Right forelimb (tissue), 1 donor: ENCODE measurements around the gene EOLA2.
"Not testable (repeated sequence)": the region's sequence is repeated elsewhere in the genome, so short reads cannot be mapped to it uniquely, and the experiment has no call there.

Experiments used
- DNase-seq: peaks from one replicate; pipeline ENCODE4 v3.0.0-alpha.2; 2018

EOLA2 gene

DNA sequence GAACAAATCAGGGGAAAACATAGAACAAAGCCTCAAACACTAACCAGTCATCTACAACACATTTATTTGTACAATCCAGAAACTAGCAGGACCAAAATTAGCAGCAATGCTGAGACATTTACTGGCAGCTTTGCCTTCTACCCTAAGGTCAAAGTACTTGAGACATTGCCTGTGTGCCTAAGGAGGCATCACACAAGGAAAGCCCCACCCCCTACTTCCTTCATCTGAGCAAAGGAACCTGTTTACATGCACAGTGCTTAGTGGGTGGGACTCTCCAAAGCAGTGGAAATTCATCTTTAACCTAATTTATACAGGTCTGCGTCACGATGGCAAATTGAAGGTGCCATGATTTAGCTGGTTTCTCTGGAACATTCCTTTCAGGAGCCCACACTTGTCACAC, 6.1 kb downstream of the EOLA2 start:
- DNase-seq = not testable (repeated sequence)

DNA sequence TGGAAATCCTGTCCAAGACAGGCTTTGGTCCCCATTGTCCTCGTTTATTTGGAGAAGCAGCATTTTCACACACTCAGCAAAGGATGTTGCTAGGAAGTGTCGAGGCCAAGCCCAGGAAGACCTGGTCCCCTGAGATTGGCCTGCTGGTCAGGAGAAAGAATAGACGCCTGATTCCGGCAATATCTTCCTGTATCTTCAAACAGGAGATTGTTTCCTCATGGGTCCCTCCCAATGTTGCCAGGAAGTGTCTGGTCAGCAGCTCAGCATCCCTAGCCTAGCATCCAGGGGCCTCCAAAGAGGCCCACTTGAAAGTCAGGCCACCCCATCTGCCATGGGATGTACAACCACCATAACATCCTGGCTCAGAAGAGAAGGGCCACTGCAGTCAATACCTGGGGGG, 6.9 kb downstream of the EOLA2 start:
- DNase-seq = not testable (repeated sequence)

DNA sequence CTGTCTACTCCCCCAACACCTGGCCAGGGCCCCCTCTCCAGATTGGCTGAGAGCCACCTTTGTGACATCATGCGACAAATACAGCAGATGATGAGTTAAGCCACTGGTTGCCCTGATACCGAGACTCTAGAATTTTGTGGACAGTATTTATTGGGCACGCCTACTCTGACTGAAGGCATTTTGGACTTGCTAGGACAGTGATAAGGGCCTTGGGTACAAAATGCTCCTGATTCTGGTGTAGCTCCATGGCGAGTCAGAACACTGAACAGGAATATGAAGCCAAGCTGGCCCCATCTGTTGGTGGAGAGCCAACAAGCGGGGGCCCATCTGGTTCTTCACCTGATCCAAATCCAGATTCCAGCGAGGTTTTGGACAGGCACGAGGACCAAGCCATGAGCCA, 8.9 kb downstream of the EOLA2 start, which contains the start of gene HSFX4:
Gene HSFX4, plus strand, starts transcription at position 174 of the 400 bp plus-strand sequence. Its CDS starts 72 bp downstream, at position 246.
- DNase-seq = not testable (repeated sequence)

DNA sequence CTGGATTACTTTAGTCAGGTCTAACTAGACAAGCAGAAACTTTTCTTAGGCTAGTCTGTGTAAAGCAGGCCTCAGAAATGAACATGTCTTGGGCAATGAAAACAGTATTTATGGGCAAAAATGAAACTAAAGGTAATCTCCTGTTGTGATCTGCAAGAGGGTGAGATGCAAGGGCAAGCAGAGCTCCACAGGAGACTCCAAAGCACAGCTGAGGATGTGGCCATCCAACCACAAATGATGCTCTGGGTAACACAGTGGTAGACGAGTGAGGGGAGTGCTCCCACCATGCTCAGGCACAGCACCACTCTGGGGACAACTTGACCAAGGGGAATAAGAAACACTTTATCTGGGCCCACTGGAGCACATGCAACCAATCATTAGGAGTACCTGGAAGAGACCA, 9.7 kb downstream of the EOLA2 start:
- not testable (repeated sequence) for DNase-seq

DNA sequence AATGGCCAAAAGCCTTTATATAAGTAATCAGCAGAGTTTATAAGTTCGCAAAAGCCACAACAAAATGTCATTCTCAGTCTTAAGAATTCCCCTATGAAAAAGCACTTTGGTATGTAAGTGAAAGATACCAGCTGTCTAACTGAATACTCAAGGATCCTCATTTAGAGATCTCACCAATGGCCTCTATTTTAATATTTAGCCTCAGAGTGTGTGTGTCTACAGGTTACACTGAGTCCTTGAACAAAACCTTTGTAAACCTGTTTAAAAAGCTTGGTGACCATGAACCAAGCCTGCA, 10.4 kb downstream of the EOLA2 start:
- not testable (repeated sequence) for DNase-seq

DNA sequence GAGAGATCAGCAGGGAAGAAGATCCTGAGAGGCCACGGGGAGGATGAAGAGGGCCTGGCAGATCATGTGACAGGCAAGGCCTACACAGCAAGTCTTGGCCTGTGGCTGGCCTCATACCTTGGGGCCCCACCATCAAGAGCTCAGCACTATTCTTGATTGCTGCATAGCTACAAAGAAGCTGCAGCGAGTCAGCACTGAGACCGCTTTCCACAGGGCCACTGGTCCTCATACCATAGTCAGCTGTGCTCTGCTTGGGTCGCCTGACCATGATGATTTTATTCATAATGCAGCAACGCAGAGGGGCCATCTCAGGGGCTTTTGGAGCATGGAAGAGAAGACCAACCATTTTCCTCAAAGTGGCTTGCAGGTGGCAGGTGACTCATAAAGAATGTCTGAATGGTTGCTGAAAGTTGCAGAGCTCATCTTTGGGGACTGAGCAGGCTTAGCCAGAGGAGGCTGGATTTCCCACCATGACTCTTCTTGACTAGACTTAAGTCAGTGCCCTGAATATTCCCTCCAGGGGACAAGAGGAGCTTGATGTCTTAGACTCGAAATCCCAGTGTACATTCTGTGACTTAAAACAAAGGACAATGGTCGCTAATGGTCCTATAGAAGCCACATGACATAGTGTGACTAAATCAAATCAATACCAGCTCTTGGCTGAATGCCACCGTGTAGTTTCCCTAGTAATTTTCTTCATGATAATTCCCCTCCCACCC, 10.9 kb downstream of the EOLA2 start:
- DNase-seq = not testable (repeated sequence)

GRCh38 chrX:149924434-149924833, 13.9 kb downstream of the EOLA2 start:
- not testable (repeated sequence) for DNase-seq

DNA sequence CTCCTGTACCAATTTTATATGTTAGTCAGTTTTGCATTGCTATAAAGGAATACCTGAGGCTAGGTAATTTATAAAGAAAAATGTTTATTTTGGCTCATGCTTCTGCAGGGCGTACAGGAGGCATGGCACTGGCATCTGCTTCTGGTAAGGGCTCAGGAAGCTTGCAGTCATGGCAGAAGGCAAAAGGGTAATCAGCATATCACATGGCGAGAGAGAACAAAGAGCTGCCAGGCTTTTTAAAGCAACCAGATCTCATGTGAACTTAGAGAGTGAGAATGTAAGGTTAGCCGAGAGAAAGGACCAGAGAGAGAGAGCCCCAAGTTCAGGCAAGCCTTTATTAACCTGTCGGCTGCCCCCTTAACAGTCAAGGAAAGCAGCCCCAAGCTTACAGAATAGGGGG, 14.5 kb downstream of the EOLA2 start:
- not testable (repeated sequence) for DNase-seq

DNA sequence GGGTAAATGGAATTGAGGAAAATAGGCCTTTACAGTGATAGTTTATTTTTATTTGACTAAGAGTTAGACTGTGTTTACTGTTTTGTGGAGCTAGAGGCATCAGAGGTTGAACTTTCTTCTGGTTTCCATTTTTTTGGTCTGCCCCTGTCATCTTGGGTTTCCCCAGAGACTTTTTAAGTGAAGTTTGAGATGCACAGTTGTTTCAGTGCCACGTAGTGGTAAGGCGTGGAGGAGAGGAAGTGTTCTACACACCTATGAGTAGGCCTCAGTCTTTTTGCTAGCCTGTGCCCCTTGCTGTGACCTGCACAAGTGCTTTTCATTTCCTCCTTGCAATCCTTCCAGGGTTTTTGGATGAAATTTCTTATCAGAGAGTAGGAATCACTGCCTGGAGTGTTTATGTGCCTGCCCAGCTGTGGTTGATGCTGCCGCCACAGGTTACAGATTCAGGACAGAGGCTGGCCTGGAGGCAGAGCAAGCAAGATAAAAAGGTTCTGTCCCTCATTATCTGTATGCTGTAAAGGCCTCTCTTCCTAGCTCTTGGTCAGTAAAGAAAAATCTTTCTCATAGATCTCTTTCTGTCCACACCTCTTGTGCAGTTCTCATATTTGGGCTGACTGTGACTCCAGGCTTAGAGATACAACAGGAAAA, 21.4 kb downstream of the EOLA2 start:
- DNase-seq = no peak

DNA sequence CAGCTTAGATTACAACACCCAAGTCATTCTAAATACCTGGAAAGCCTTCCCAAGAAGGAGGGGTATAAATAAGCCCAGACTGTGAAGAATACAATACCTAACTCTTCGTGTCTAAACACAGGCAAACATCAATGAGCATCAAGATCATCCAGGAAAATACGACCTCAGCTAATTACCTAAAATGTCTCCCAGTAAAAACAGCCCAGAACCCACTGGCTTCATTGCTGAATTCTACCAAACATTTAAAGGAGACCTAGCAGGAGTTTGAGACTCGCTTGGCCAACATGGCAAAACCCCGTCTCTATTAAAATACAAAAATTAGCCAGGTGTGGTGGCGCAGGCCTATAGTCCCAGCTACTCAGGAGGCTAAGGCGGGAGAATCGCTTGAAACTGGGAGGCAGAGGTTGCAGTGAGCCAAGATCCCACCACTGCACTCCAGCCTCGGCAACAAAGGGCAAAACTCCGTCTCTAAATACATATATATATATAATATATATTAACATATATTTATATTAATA, 28.1 kb downstream of the EOLA2 start:
- no peak for DNase-seq

GRCh38 chrX:149909324-149910177, 28.7 kb downstream of the EOLA2 start:
- no peak for DNase-seq

GRCh38 chrX:149908727-149909126, 29.6 kb downstream of the EOLA2 start:
- no peak for DNase-seq

DNA sequence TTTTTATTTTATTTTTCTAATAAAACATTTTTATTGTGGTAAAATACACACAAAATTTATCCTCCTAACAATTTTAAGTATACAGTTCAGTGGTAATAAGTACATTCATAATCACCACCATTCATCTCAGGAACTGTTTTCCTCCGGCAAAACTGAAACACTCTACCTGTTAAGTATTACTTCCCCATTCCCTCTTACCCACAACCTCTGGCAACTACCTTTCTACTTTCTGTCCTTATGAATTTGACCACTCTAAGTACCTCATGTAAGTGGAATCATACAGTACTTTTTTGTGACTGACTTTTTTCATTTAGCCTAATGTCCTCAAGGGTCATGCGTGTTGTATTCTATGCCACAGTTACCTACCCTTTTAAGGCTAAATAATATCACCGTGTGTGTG, 30.0 kb downstream of the EOLA2 start:
- DNase-seq = no peak

DNA sequence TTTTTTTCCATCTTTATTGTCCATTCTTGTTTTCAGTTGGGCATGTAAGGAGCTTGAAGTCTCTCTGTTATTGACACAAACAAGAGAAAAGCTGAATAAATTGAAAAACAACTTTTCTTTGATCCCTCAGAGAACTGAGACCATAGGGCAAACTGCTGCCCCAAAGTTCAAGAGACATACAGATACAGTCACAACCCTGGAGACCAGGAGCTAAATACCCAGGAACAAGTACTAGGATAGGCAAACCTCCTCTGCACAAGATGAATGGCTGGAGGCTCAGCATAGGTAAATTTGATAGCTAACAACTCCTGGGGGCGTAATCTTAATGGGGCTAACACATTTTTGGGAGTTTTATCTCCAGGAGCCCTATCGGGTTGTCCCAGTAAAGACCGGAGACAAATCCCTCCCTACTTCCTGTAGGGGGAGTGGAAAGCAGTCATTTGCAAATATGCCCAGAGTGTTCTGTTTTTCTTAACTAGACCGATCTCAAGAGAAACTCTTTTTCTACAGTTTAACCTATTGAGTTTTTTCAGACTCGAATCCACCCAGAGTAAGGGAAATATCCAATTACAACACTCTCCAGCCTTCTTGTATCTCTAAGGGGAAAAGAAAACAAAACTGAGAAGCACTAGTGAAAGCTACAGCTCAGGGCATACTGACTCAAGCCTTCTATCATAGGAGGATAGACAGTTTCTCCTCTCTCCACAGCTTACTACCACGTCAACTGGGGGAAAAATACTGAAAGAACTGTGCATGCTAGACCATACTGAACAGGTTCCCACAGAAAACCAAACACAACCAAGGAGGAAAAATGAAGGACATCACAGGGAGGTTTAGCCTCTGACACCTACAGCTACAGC, 34.2 kb downstream of the EOLA2 start:
- no peak for DNase-seq

DNA sequence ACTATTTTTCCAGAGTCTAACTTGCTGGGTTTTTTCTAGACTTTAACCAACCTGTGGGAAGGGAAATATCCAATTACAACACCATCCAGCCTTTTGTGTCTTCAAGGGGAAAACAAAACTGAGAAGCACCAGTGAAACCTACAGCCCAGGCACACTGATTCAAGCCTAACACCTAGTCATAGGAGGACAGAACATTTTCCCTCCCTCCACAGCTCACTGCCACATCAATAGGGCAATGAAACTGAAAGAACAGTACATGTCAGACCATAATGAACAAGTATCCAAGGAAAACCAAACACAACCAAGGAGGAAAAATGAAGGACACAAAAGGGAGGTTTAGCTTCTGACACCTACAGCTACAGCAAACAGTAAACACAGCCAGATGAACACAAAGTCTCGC, 39.7 kb downstream of the EOLA2 start:
- DNase-seq = no peak

DNA sequence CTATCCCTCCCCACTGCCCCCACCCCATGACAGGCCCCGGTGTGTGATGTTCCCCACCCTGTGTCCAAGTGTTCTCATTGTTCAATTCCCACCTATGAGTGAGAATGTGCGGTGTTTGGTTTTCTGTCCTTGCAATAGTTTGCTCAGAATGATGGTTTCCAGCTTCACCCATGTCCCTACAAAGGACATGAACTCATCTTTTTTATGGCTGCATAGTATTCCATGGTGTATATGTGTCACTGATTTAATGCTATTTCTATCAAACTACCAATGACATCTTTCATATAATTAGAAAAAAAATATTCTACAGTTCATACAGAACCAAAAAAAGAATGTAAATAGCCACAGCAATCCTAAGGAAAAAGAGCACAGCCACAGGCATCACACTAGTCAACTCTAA, 47.5 kb downstream of the EOLA2 start:
- not testable (repeated sequence) for DNase-seq
